HepG2 (cell line): ENCODE measurements around the gene AMPD2. TPM values are rescaled to one million over a fixed set of nuclear protein-coding genes. Genes with fewer than 3 reads are reported as not detected.

Source experiments
- ATAC-seq: fragments of 200-7000 bp; cut with Tn5 transposase; 3 replicates; pipeline ENCODE4 v1.9.1; 2020; ENCODE audit warnings: mild to moderate bottlenecking, moderate library complexity
- BruUV-seq: library from RNA; stranded (reverse); fragments of 400-500 nt; replicated peaks from 2 replicates; lab custom pipeline; 2021; lab: Mats Ljungman, UMichigan
- CTCF ChIA-PET: fragments of 300-600 bp; formaldehyde crosslinking; extraction: SDS; loops from one replicate; lab custom pipeline; 2021; ENCODE audit warnings: low total read pairs, inconsistent platforms, low intra/inter-chr PET ratio; lab: Yijun Ruan, JAX
- POLR2A ChIA-PET: fragments of 350-600 bp; sonication (Branson Sonifier 250); formaldehyde crosslinking; loops from one replicate; lab custom pipeline; 2020; ENCODE audit warnings: antibody characterized with exemption, inconsistent platforms; lab: Yijun Ruan, JAX
- DNase-seq: peaks from one replicate; pipeline ENCODE4 v3.0.0-alpha.2; 2015; ENCODE audit warnings: low spot score
- FAIRE-seq: peaks from 3 replicates; lab custom pipeline; 2011; peaks lifted over from hg19 to GRCh38; lab: Jason Lieb, UNC
- H2AFZ ChIP-seq: one replicate; pipeline ENCODE4 v1.6.1; 2011; ENCODE audit warnings: low read length, inconsistent platforms
- H3K27ac ChIP-seq: fragments of 300-600 bp; 3 replicates; pipeline ENCODE4 v1.8.0; 2011; ENCODE audit warnings: mixed run types, mild to moderate bottlenecking, mixed read lengths, low read length, inconsistent platforms; ENCODE audit not compliant: insufficient read depth; ENCODE audit errors: extremely low read length
- H3K27me3 ChIP-seq, 2 experiments: fragments of 200-600 bp in 1 of 2; 2 replicates in 1 of 2; 3 replicates in 1 of 2; pipeline versions ENCODE4 v1.6.0 to v1.8.0; 2011; ENCODE audit warnings: low read length in 2 of 2, mild to moderate bottlenecking in 2 of 2, moderate library complexity in 2 of 2, inconsistent platforms in 1 of 2; ENCODE audit not compliant: insufficient read depth in 2 of 2, control insufficient read depth in 1 of 2
- H3K36me3 ChIP-seq, 2 experiments: fragments of 200-600 bp in 1 of 2; replicated peaks in 1 of 2; 2 replicates in 1 of 2; 3 replicates in 1 of 2; pipeline versions ENCODE4 v1.5.1 to v1.8.0; 2011; ENCODE audit warnings: low read length in 2 of 2, inconsistent platforms in 1 of 2; ENCODE audit not compliant: insufficient read depth in 2 of 2, control insufficient read depth in 1 of 2
- H3K4me1 ChIP-seq: 2 replicates; pipeline ENCODE4 v1.5.1; 2012; ENCODE audit warnings: low read length, inconsistent platforms; ENCODE audit not compliant: insufficient read depth
- H3K4me2 ChIP-seq: 2 replicates; pipeline ENCODE4 v1.6.0; 2011; ENCODE audit warnings: low read depth, low read length, inconsistent platforms
- H3K4me3 ChIP-seq, 3 experiments: fragments of 200-600 bp in 1 of 3; sonication (generic), shearing (Covaris generic) in 1 of 3; replicated peaks in 1 of 3; 2 replicates each; pipeline ENCODE4 v1.5.1; 2011 to 2016; ENCODE audit warnings: low read length in 3 of 3, inconsistent platforms in 2 of 3, low read depth in 2 of 3, mild to moderate bottlenecking in 2 of 3, control low read depth in 1 of 3, mixed read lengths in 1 of 3; ENCODE audit not compliant: insufficient read depth in 1 of 3
- H3K79me2 ChIP-seq: one replicate; pipeline ENCODE4 v1.6.1; 2011; ENCODE audit warnings: low read length, inconsistent platforms; ENCODE audit not compliant: insufficient read depth
- H3K9ac ChIP-seq: 2 replicates; pipeline ENCODE4 v1.6.0; 2011; ENCODE audit warnings: mild to moderate bottlenecking, low read depth, low read length, inconsistent platforms; ENCODE audit not compliant: insufficient read depth
- H3K9me3 ChIP-seq: 2 replicates; pipeline ENCODE4 v1.5.1; 2012; ENCODE audit warnings: mild to moderate bottlenecking, low read length
- H4K20me1 ChIP-seq: 2 replicates; pipeline ENCODE4 v1.6.0; 2011; ENCODE audit warnings: inconsistent platforms, mild to moderate bottlenecking, low read length, moderate library complexity; ENCODE audit not compliant: insufficient read depth
- ATF7-NPFF ChIP-seq: sonication (generic); formaldehyde crosslinking; IDR thresholded peaks from 2 replicates; pipeline ENCODE4 v1.8.1; 2023; ENCODE audit warnings: mild to moderate bottlenecking, low read depth, missing genetic modification reagents, moderate library complexity
- CC2D1A ChIP-seq: sonication (generic); formaldehyde crosslinking; IDR thresholded peaks from 2 replicates; pipeline ENCODE4 v1.8.1; 2023; ENCODE audit warnings: mild to moderate bottlenecking, missing genetic modification reagents
- FOXC1 ChIP-seq: sonication (generic); formaldehyde crosslinking; IDR thresholded peaks from 2 replicates; pipeline ENCODE4 v1.8.0; 2022; ENCODE audit warnings: mild to moderate bottlenecking, missing genetic modification reagents, borderline replicate concordance
- GATAD2A ChIP-seq: IDR thresholded peaks from 2 replicates; pipeline ENCODE4 v1.6.1; 2016
- HOXA5 ChIP-seq: sonication (generic); formaldehyde crosslinking; IDR thresholded peaks from 2 replicates; pipeline ENCODE4 v1.4.0; 2020; ENCODE audit warnings: missing genetic modification reagents
- MXD4 ChIP-seq: IDR thresholded peaks from 2 replicates; pipeline ENCODE4 v1.6.1; 2016; ENCODE audit warnings: mild to moderate bottlenecking, missing biosample characterization, missing genetic modification reagents
- NCOA2 ChIP-seq: sonication (generic); formaldehyde crosslinking; IDR thresholded peaks from 2 replicates; pipeline ENCODE4 v1.8.0; 2022; ENCODE audit warnings: inconsistent platforms
- RARA ChIP-seq: IDR thresholded peaks from 2 replicates; pipeline ENCODE4 v1.6.1; 2016; ENCODE audit warnings: missing genetic modification reagents, missing compliant biosample characterization
- REXO4 ChIP-seq: sonication (generic); formaldehyde crosslinking; IDR thresholded peaks from 2 replicates; pipeline ENCODE4 v1.8.0; 2022; ENCODE audit warnings: missing genetic modification reagents, mild to moderate bottlenecking, borderline replicate concordance
- THYN1 ChIP-seq: sonication (generic); formaldehyde crosslinking; IDR thresholded peaks from 2 replicates; pipeline ENCODE4 v1.8.1; 2023; ENCODE audit warnings: low read depth, mild to moderate bottlenecking, moderate library complexity, missing genetic modification reagents, borderline replicate concordance
- ZBTB25 ChIP-seq: IDR thresholded peaks from 2 replicates; pipeline ENCODE4 v1.6.1; 2018; ENCODE audit warnings: missing genetic modification reagents
- ZBTB42 ChIP-seq: sonication (generic); formaldehyde crosslinking; IDR thresholded peaks from 2 replicates; pipeline ENCODE4 v1.5.0; 2020; ENCODE audit warnings: mild to moderate bottlenecking, missing genetic modification reagents
- ZBTB44 ChIP-seq: sonication (generic); formaldehyde crosslinking; IDR thresholded peaks from 2 replicates; pipeline ENCODE4 v1.4.0; 2020; ENCODE audit warnings: missing genetic modification reagents
- ZKSCAN8 ChIP-seq: IDR thresholded peaks from 2 replicates; pipeline ENCODE4 v1.6.1; 2016; ENCODE audit warnings: borderline replicate concordance, missing genetic modification reagents, missing compliant biosample characterization
- ZNF138 ChIP-seq: sonication (generic); formaldehyde crosslinking; IDR thresholded peaks from 2 replicates; pipeline ENCODE4 v1.5.0; 2020; ENCODE audit warnings: mild to moderate bottlenecking, low read depth, missing genetic modification reagents
- ZNF34 ChIP-seq: sonication (generic); formaldehyde crosslinking; IDR thresholded peaks from 2 replicates; pipeline ENCODE4 v1.4.0; 2020; ENCODE audit warnings: mild to moderate bottlenecking, missing genetic modification reagents, borderline replicate concordance
- ZNF691 ChIP-seq: sonication (generic); formaldehyde crosslinking; IDR thresholded peaks from 2 replicates; pipeline ENCODE4 v1.4.0; 2020; ENCODE audit warnings: missing genetic modification reagents, low read depth, mild to moderate bottlenecking, borderline replicate concordance
- ZNF703 ChIP-seq: sonication (generic); formaldehyde crosslinking; IDR thresholded peaks from 2 replicates; pipeline ENCODE4 v1.5.1; 2020; ENCODE audit warnings: missing genetic modification reagents, mild to moderate bottlenecking, moderate library complexity, borderline replicate concordance
- ZNF792 ChIP-seq: IDR thresholded peaks from 2 replicates; pipeline ENCODE4 v1.6.1; 2016
- ZNF841 ChIP-seq: sonication (generic); formaldehyde crosslinking; IDR thresholded peaks from 2 replicates; pipeline ENCODE4 v1.8.1; 2023; ENCODE audit warnings: missing genetic modification reagents, borderline replicate concordance
- WGBS: methylation state at CpG from one replicate; pipeline ENCODE4 v1.1.6; 2017; ENCODE audit warnings: low lambda C conversion rate; 5-methylcytosine and 5-hydroxymethylcytosine counted together
- in situ Hi-C: cut with HindIII; loops from 2 replicates; pipeline ENCODE4 v1.10.0; 2017; ENCODE audit warnings: low pct_unique_long_range_greater_than_20kb; ENCODE audit not compliant: extremely low pct_ligation_motif_present
- intact Hi-C: fragments of 100-400 bp; cut with micrococcal nuclease; formaldehyde crosslinking; loops from one replicate; pipeline ENCODE4 v1.10.0; 2022; ENCODE audit not compliant: unreplicated experiment
- polyA plus RNA-seq, 8 experiments: library from polyadenylated mRNA; depleted of rRNA in 3 of 8; stranded (reverse) in 7 of 8; unstranded in 1 of 8; fragments of >200 nt; fragmentation: Illumina TruSeq in 4 of 8; extraction: Trizol in 4 of 8; gene quantifications; 2 replicates each; pipeline versions ENCODE4 v1.2.1 to v1.2.3, GENCODE V29; 2011 to 2016; ENCODE audit warnings: low read depth in 4 of 8, missing spikeins in 1 of 8, mixed read lengths in 1 of 8; ENCODE audit not compliant: insufficient read depth in 1 of 8
- total RNA-seq, 5 experiments: library from RNA; depleted of rRNA; stranded (reverse); fragments of >200 nt; fragmentation: Illumina TruSeq; extraction: Trizol; gene quantifications; 2 replicates each; pipeline ENCODE4 v1.2.3, GENCODE V29; 2016; ENCODE audit warnings: low read depth in 1 of 5

AMPD2 gene
- total and polyA plus RNA-seq, 2 of the 13 experiments (the other 11 are each of a cell fraction or from before 2014, with no cell fraction given): 62.3 to 82.0 TPM

- no peaks in the 10 kb centered on the region for H3K27me3 ChIP-seq
- TF ChIP-seq GATAD2A (CRISPR knock-in tag) (no peak), ZNF138 (CRISPR knock-in tag) (no peak), REXO4 (CRISPR knock-in tag) (no peak), HOXA5 (CRISPR knock-in tag) (no peak), ZBTB42 (CRISPR knock-in tag) (no peak), ZNF34 (CRISPR knock-in tag) (no peak), RARA (CRISPR knock-in tag) (no peak), ZBTB44 (CRISPR knock-in tag) (no peak), ZNF691 (CRISPR knock-in tag) (no peak), ZNF792 (CRISPR knock-in tag) (no peak), ZNF841 (CRISPR knock-in tag) (no peak), FOXC1 (CRISPR knock-in tag) (no peak), ATF7-NPFF (CRISPR knock-in tag) (no peak), NCOA2 (CRISPR knock-in tag) (no peak), CC2D1A (no peak), ZNF703 (CRISPR knock-in tag) (no peak), THYN1 (CRISPR knock-in tag) (no peak), ZKSCAN8 (no peak), ZBTB25 (CRISPR knock-in tag) (no peak), MXD4 (CRISPR knock-in tag) (no peak)
- no peak overlapping the region for H3K27ac ChIP-seq
- H3K79me2 ChIP-seq: peaks cover 2% of the 10 kb centered on the region
- H3K4me2 ChIP-seq: no peak overlapping the region
- no peak overlapping the region for H2AFZ ChIP-seq
- H3K9ac ChIP-seq: no peak overlapping the region
- ChIA-PET POLR2A (no interaction called here), CTCF (no interaction called here)
- no peaks in the 10 kb centered on the region for H4K20me1 ChIP-seq
- FAIRE-seq (no peak), DNase-seq (no peak), ATAC-seq (no peak)
- no peak overlapping the region for H3K4me3 ChIP-seq
- peaks cover 10% of the 10 kb centered on the region for H3K4me1 ChIP-seq
- WGBS: 95% methylated on average over 1 of the region's 1 CpG
- in situ Hi-C loops (no loop called here), intact Hi-C loops (no loop called here)
- BruUV-seq: no TSS peak
- H3K9me3 ChIP-seq: no peaks in the 10 kb centered on the region
- H3K36me3 ChIP-seq: peaks cover 10 to 57% of the 10 kb centered on the region in 2 experiments; a peak in 4 of 5 replicates
These were observed 40.1 kb upstream of the AMPD2 start for GRCh38 chr1:109579491-109579890.
